GM12891 (cell line): ENCODE data around the gene GGTA1.
"Not testable (repeated sequence)": the region's sequence is repeated elsewhere in the genome, so short reads cannot be mapped to it uniquely, and the experiment has no call there.

Experiments
- POLR2A ChIP-seq: IDR thresholded peaks from 2 replicates; pipeline ENCODE4 v1.6.1; 2011; ENCODE audit warnings: low read depth, low read length, control low read depth
- POLR2AphosphoS5 ChIP-seq: IDR thresholded peaks from 2 replicates; pipeline ENCODE4 v1.6.1; 2011; ENCODE audit warnings: low read depth, low read length, control low read depth
- TAF1 ChIP-seq: IDR thresholded peaks from 2 replicates; pipeline ENCODE4 v1.6.1; 2011; ENCODE audit warnings: low read depth, low read length, control low read depth

DNA sequence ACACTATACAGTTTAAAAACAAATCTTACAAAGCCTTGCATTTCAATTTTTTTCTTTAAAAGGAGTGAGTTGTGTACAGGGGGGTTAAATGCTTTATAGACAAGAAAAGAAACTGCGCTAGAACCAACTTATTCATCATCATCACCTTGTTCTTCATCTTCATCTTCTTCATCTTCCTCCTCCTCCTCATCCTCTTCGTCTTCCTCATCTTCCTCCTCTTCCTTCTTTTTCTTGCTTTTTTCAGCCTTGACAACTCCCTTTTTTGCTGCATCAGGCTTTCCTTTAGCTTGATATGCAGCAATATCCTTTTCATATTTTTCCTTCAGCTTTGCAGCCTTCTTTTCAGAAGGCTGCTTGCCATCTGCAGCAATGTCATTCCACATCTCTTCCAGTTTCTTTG lies 20.0 kb upstream of the GGTA1 start:
- not testable (repeated sequence) for TF ChIP-seq POLR2A, POLR2AphosphoS5, TAF1
